Forelimb muscle (tissue), 1 donor: ENCODE measurements around the gene MPV17L. TPM values are rescaled to one million over a fixed set of nuclear protein-coding genes. Genes with fewer than 3 reads are reported as not detected.
"Not testable (repeated sequence)": the region's sequence is repeated elsewhere in the genome, so short reads cannot be mapped to it uniquely, and the experiment has no call there.

ENCODE experiments used
- DNase-seq: peaks from one replicate; pipeline ENCODE4 v3.0.0-alpha.2; 2013; ENCODE audit warnings: low read depth
- polyA plus RNA-seq: library from polyadenylated mRNA; unstranded; fragments of 120-200 nt; gene quantifications from one replicate; pipeline ENCODE4 v1.2.1, GENCODE V29; 2013; ENCODE audit not compliant: insufficient read length

The MPV17L gene
- 3.4 TPM for polyA plus RNA-seq

GRCh38 chr16:15395631-15396508 is at the start of gene MPV17L:
MPV17L (plus strand) TSS chr16:15395754; CDS start chr16:15395898, 144 bp downstream.
- DNase-seq: not testable (repeated sequence)

- DNase-seq: not testable (repeated sequence)
Measured at GRCh38 chr16:15348721-15349120, 46.8 kb upstream of the MPV17L start.

- not testable (repeated sequence) for DNase-seq
Measured at GRCh38 chr16:15351251-15351650, 44.3 kb upstream of the MPV17L start.

- DNase-seq: not testable (repeated sequence)
Measured at GRCh38 chr16:15351745-15352144, 43.8 kb upstream of the MPV17L start.

GRCh38 chr16:15352852-15353251 is 42.7 kb upstream of the MPV17L start:
- not testable (repeated sequence) for DNase-seq

- not testable (repeated sequence) for DNase-seq
Measured at GRCh38 chr16:15354846-15355245, 40.7 kb upstream of the MPV17L start.

- not testable (repeated sequence) for DNase-seq
Measured at GRCh38 chr16:15357495-15357894, 38.1 kb upstream of the MPV17L start.

- DNase-seq: not testable (repeated sequence)
Measured at GRCh38 chr16:15378194-15378593, 17.4 kb upstream of the MPV17L start, which contains the start of gene NPIPA5. NPIPA5 (minus strand) TSS chr16:15378294; CDS start chr16:15378294, 0 bp downstream.

GRCh38 chr16:15382810-15383209 is 12.7 kb upstream of the MPV17L start:
- not testable (repeated sequence) for DNase-seq

GRCh38 chr16:15388060-15388459 is 7.5 kb upstream of the MPV17L start:
- DNase-seq: not testable (repeated sequence)

GRCh38 chr16:15389916-15390315 is 5.6 kb upstream of the MPV17L start:
- DNase-seq: not testable (repeated sequence)

- not testable (repeated sequence) for DNase-seq
Measured at GRCh38 chr16:15393025-15393424, 2.5 kb upstream of the MPV17L start.

- DNase-seq: not testable (repeated sequence)
Measured at GRCh38 chr16:15396509-15396829, 915 bp downstream of the MPV17L start.

- no peak for DNase-seq
Measured at GRCh38 chr16:15396948-15397594, 1.5 kb downstream of the MPV17L start.

- DNase-seq: no peak
Measured at GRCh38 chr16:15398618-15399316, 3.2 kb downstream of the MPV17L start.

- DNase-seq: no peak
Measured at GRCh38 chr16:15399317-15399716, 3.8 kb downstream of the MPV17L start.

GRCh38 chr16:15400314-15400713 is 4.8 kb downstream of the MPV17L start:
- DNase-seq: not testable (repeated sequence)

GRCh38 chr16:15401972-15402371 is 6.4 kb downstream of the MPV17L start:
- no peak for DNase-seq

GRCh38 chr16:15403392-15403995 is 7.9 kb downstream of the MPV17L start:
- DNase-seq: no peak

GRCh38 chr16:15404091-15404490 is 8.5 kb downstream of the MPV17L start:
- not testable (repeated sequence) for DNase-seq

- no peak for DNase-seq
Measured at GRCh38 chr16:15404792-15405191, 9.2 kb downstream of the MPV17L start.

GRCh38 chr16:15407756-15408155 is 12.2 kb downstream of the MPV17L start:
- DNase-seq: not testable (repeated sequence)
